HepG2 (cell line): ENCODE results near the gene OR5K2. TPM values are rescaled to one million over a fixed set of nuclear protein-coding genes. Genes with fewer than 3 reads are reported as not detected.

Experiments
- ATAC-seq: fragments of 200-7000 bp; cut with Tn5 transposase; 3 replicates; pipeline ENCODE4 v1.9.1; 2020; ENCODE audit warnings: mild to moderate bottlenecking, moderate library complexity
- BruUV-seq: library from RNA; stranded (reverse); fragments of 400-500 nt; replicated peaks from 2 replicates; lab custom pipeline; 2021; lab: Mats Ljungman, UMichigan
- CTCF ChIA-PET: fragments of 300-600 bp; formaldehyde crosslinking; extraction: SDS; loops from one replicate; lab custom pipeline; 2021; ENCODE audit warnings: low total read pairs, inconsistent platforms, low intra/inter-chr PET ratio; lab: Yijun Ruan, JAX
- POLR2A ChIA-PET: fragments of 350-600 bp; sonication (Branson Sonifier 250); formaldehyde crosslinking; loops from one replicate; lab custom pipeline; 2020; ENCODE audit warnings: antibody characterized with exemption, inconsistent platforms; lab: Yijun Ruan, JAX
- DNase-seq: peaks from one replicate; pipeline ENCODE4 v3.0.0-alpha.2; 2015; ENCODE audit warnings: low spot score
- FAIRE-seq: peaks from 3 replicates; lab custom pipeline; 2011; peaks lifted over from hg19 to GRCh38; lab: Jason Lieb, UNC
- H2AFZ ChIP-seq: one replicate; pipeline ENCODE4 v1.6.1; 2011; ENCODE audit warnings: low read length, inconsistent platforms
- H3K27ac ChIP-seq: fragments of 300-600 bp; 3 replicates; pipeline ENCODE4 v1.8.0; 2011; ENCODE audit warnings: mixed run types, mild to moderate bottlenecking, mixed read lengths, low read length, inconsistent platforms; ENCODE audit not compliant: insufficient read depth; ENCODE audit errors: extremely low read length
- H3K27me3 ChIP-seq, 2 experiments: fragments of 200-600 bp in 1 of 2; 2 replicates in 1 of 2; 3 replicates in 1 of 2; pipeline versions ENCODE4 v1.6.0 to v1.8.0; 2011; ENCODE audit warnings: low read length in 2 of 2, mild to moderate bottlenecking in 2 of 2, moderate library complexity in 2 of 2, inconsistent platforms in 1 of 2; ENCODE audit not compliant: insufficient read depth in 2 of 2, control insufficient read depth in 1 of 2
- H3K36me3 ChIP-seq, 2 experiments: fragments of 200-600 bp in 1 of 2; replicated peaks in 1 of 2; 2 replicates in 1 of 2; 3 replicates in 1 of 2; pipeline versions ENCODE4 v1.5.1 to v1.8.0; 2011; ENCODE audit warnings: low read length in 2 of 2, inconsistent platforms in 1 of 2; ENCODE audit not compliant: insufficient read depth in 2 of 2, control insufficient read depth in 1 of 2
- H3K4me1 ChIP-seq: 2 replicates; pipeline ENCODE4 v1.5.1; 2012; ENCODE audit warnings: low read length, inconsistent platforms; ENCODE audit not compliant: insufficient read depth
- H3K4me2 ChIP-seq: 2 replicates; pipeline ENCODE4 v1.6.0; 2011; ENCODE audit warnings: low read depth, low read length, inconsistent platforms
- H3K4me3 ChIP-seq, 3 experiments: fragments of 200-600 bp in 1 of 3; sonication (generic), shearing (Covaris generic) in 1 of 3; replicated peaks in 1 of 3; 2 replicates each; pipeline ENCODE4 v1.5.1; 2011 to 2016; ENCODE audit warnings: low read length in 3 of 3, inconsistent platforms in 2 of 3, low read depth in 2 of 3, mild to moderate bottlenecking in 2 of 3, control low read depth in 1 of 3, mixed read lengths in 1 of 3; ENCODE audit not compliant: insufficient read depth in 1 of 3
- H3K79me2 ChIP-seq: one replicate; pipeline ENCODE4 v1.6.1; 2011; ENCODE audit warnings: low read length, inconsistent platforms; ENCODE audit not compliant: insufficient read depth
- H3K9ac ChIP-seq: 2 replicates; pipeline ENCODE4 v1.6.0; 2011; ENCODE audit warnings: mild to moderate bottlenecking, low read depth, low read length, inconsistent platforms; ENCODE audit not compliant: insufficient read depth
- H3K9me3 ChIP-seq: 2 replicates; pipeline ENCODE4 v1.5.1; 2012; ENCODE audit warnings: mild to moderate bottlenecking, low read length
- H4K20me1 ChIP-seq: 2 replicates; pipeline ENCODE4 v1.6.0; 2011; ENCODE audit warnings: inconsistent platforms, mild to moderate bottlenecking, low read length, moderate library complexity; ENCODE audit not compliant: insufficient read depth
- AKNA ChIP-seq: sonication (generic); formaldehyde crosslinking; IDR thresholded peaks from 2 replicates; pipeline ENCODE4 v1.4.0; 2020; ENCODE audit warnings: missing genetic modification reagents, borderline replicate concordance
- ETV5 ChIP-seq: IDR thresholded peaks from 2 replicates; pipeline ENCODE4 v1.6.1; 2018; ENCODE audit warnings: missing biosample characterization, missing genetic modification reagents, inconsistent platforms, borderline replicate concordance
- ETV6 ChIP-seq: sonication (generic); formaldehyde crosslinking; conservative IDR thresholded peaks from 2 replicates; pipeline ENCODE4 v1.4.0; 2020; ENCODE audit warnings: missing genetic modification reagents
- MAFG ChIP-seq: sonication (generic); formaldehyde crosslinking; IDR thresholded peaks from 2 replicates; pipeline ENCODE4 v1.5.1; 2020; ENCODE audit warnings: mild to moderate bottlenecking, missing genetic modification reagents
- TOPORS ChIP-seq: sonication (generic); formaldehyde crosslinking; IDR thresholded peaks from 2 replicates; pipeline ENCODE4 v1.8.0; 2023; ENCODE audit warnings: mild to moderate bottlenecking, missing genetic modification reagents
- ZNF225 ChIP-seq: sonication (generic); formaldehyde crosslinking; IDR thresholded peaks from 2 replicates; pipeline ENCODE4 v1.4.0; 2020; ENCODE audit warnings: mild to moderate bottlenecking, missing genetic modification reagents
- ZNF549 ChIP-seq: sonication (generic); formaldehyde crosslinking; IDR thresholded peaks from 2 replicates; pipeline ENCODE4 v1.5.0; 2020; ENCODE audit warnings: missing genetic modification reagents
- ZSCAN12 ChIP-seq: sonication (generic); formaldehyde crosslinking; IDR thresholded peaks from 2 replicates; pipeline ENCODE4 v1.9.0; 2021; ENCODE audit warnings: mild to moderate bottlenecking, missing genetic modification reagents
- WGBS: methylation state at CpG from one replicate; pipeline ENCODE4 v1.1.6; 2017; ENCODE audit warnings: low lambda C conversion rate; 5-methylcytosine and 5-hydroxymethylcytosine counted together
- in situ Hi-C: cut with HindIII; loops from 2 replicates; pipeline ENCODE4 v1.10.0; 2017; ENCODE audit warnings: low pct_unique_long_range_greater_than_20kb; ENCODE audit not compliant: extremely low pct_ligation_motif_present
- intact Hi-C: fragments of 100-400 bp; cut with micrococcal nuclease; formaldehyde crosslinking; loops from one replicate; pipeline ENCODE4 v1.10.0; 2022; ENCODE audit not compliant: unreplicated experiment
- polyA plus RNA-seq, 8 experiments: library from polyadenylated mRNA; depleted of rRNA in 3 of 8; stranded (reverse) in 7 of 8; unstranded in 1 of 8; fragments of >200 nt; fragmentation: Illumina TruSeq in 4 of 8; extraction: Trizol in 4 of 8; gene quantifications; 2 replicates each; pipeline versions ENCODE4 v1.2.1 to v1.2.3, GENCODE V29; 2011 to 2016; ENCODE audit warnings: low read depth in 4 of 8, missing spikeins in 1 of 8, mixed read lengths in 1 of 8; ENCODE audit not compliant: insufficient read depth in 1 of 8
- total RNA-seq, 5 experiments: library from RNA; depleted of rRNA; stranded (reverse); fragments of >200 nt; fragmentation: Illumina TruSeq; extraction: Trizol; gene quantifications; 2 replicates each; pipeline ENCODE4 v1.2.3, GENCODE V29; 2016; ENCODE audit warnings: low read depth in 1 of 5
- TF ChIP-seq, protein P1 (sequence below): sonication (generic); formaldehyde crosslinking; conservative IDR thresholded peaks from 2 replicates; pipeline ENCODE4 v1.4.0; 2020; ENCODE audit warnings: missing genetic modification reagents

Gene OR5K2
- total and polyA plus RNA-seq, 2 of the 13 experiments (the other 11 are each of a cell fraction or from before 2014, with no cell fraction given): not detected

DNA sequence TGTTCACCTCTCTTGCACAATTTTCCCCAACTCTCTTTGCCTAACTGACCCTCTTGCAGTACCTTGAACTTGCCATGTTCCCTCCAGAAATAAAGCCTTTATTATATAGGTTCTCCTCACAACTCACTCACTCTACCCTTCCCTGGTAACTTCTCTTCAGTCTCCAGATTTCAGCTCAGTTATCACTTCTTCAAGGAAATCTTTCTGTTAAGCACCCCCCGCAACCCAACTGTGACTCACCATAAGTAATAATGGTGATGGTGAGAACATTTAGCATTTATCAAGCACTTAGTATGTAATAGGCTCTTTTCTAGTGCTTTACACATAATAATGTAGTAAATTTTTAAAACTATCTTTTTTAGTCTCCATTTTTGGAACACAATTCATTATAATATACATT lies 42.6 kb upstream of the OR5K2 start:
- Histone ChIP-seq H3K4me1 (no peaks in the 10 kb centered on the region), H3K4me2 (no peak overlapping the region), H3K9me3 (no peaks in the 10 kb centered on the region), H3K79me2 (no peaks in the 10 kb centered on the region), H3K36me3 (no peaks in the 10 kb centered on the region), H3K27ac (no peak overlapping the region), H4K20me1 (no peaks in the 10 kb centered on the region), H2AFZ (no peak overlapping the region), H3K9ac (no peak overlapping the region), H3K27me3 (no peaks in the 10 kb centered on the region), H3K4me3 (no peak overlapping the region)
- BruUV-seq: no TSS peak
- POLR2A ChIA-PET: no interaction called here
- 49% methylated on average over 1 of the region's 1 CpG for WGBS
- DNase-seq (no peak), ATAC-seq (no peak), FAIRE-seq (no peak)
- CTCF ChIA-PET: no interaction called here
- in situ Hi-C loops (no loop called here), intact Hi-C loops (no loop called here)
- no peak for TF ChIP-seq ETV5 (CRISPR knock-in tag)
- TF ChIP-seq MAFG (CRISPR knock-in tag): no peak
- TF ChIP-seq ZNF225 (CRISPR knock-in tag): no peak
- no peak for TF ChIP-seq ETV6 (CRISPR knock-in tag)
- no peak for TF ChIP-seq ZSCAN12 (CRISPR knock-in tag)
- TF ChIP-seq TOPORS: no peak
- TF ChIP-seq, protein P1, sequence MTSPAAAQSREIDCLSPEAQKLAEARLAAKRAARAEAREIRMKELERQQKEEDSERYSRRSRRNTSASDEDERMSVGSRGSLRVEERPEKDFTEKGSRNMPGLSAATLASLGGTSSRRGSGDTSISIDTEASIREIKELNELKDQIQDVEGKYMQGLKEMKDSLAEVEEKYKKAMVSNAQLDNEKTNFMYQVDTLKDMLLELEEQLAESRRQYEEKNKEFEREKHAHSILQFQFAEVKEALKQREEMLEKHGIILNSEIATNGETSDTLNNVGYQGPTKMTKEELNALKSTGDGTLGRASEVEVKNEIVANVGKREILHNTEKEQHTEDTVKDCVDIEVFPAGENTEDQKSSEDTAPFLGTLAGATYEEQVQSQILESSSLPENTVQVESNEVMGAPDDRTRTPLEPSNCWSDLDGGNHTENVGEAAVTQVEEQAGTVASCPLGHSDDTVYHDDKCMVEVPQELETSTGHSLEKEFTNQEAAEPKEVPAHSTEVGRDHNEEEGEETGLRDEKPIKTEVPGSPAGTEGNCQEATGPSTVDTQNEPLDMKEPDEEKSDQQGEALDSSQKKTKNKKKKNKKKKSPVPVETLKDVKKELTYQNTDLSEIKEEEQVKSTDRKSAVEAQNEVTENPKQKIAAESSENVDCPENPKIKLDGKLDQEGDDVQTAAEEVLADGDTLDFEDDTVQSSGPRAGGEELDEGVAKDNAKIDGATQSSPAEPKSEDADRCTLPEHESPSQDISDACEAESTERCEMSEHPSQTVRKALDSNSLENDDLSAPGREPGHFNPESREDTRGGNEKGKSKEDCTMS (CRISPR knock-in tag): no peak
- no peak for TF ChIP-seq ZNF549 (CRISPR knock-in tag)
- TF ChIP-seq AKNA (CRISPR knock-in tag): no peak
